RCC 7860 (cell line): ENCODE results near the gene DES.

Experiments used
- DNase-seq: peaks from one replicate; pipeline ENCODE4 v3.0.0-alpha.2; 2015; ENCODE audit warnings: low spot score
- FAIRE-seq: peaks from 2 replicates; lab custom pipeline; 2012; peaks lifted over from hg19 to GRCh38; lab: Jason Lieb, UNC

DES gene

GRCh38 chr2:219419331-219420197 is 1.4 kb downstream of the DES start:
- DNase-seq, result no peak
- FAIRE-seq, result no peak

- no peak for DNase-seq
Observed at GRCh38 chr2:219420687-219421086, 2.5 kb downstream of the DES start.

GRCh38 chr2:219421323-219421722 is 3.1 kb downstream of the DES start:
- FAIRE-seq (no peak), DNase-seq (no peak)

More at GRCh38 chr2:219420687-219421086, 2.5 kb downstream of the DES start:
- FAIRE-seq, result no peak

- FAIRE-seq (no peak), DNase-seq (no peak)
Observed at GRCh38 chr2:219422952-219423534, 4.9 kb downstream of the DES start.

GRCh38 chr2:219423652-219424377 is 5.6 kb downstream of the DES start:
- FAIRE-seq (no peak), DNase-seq (no peak)

- DNase-seq, result no peak
- FAIRE-seq, result no peak
Observed at GRCh38 chr2:219425238-219426067, 7.3 kb downstream of the DES start.

GRCh38 chr2:219426068-219426443 is 7.9 kb downstream of the DES start:
- DNase-seq (no peak), FAIRE-seq (no peak)

- DNase-seq (no peak), FAIRE-seq (no peak)
Observed at GRCh38 chr2:219426534-219427136, 8.5 kb downstream of the DES start.

GRCh38 chr2:219428469-219428868 is 10.3 kb downstream of the DES start:
- FAIRE-seq (no peak), DNase-seq (no peak)

- DNase-seq (no peak), FAIRE-seq (no peak)
Observed at GRCh38 chr2:219429958-219430606, 11.9 kb downstream of the DES start.

- no peak for FAIRE-seq
Observed at GRCh38 chr2:219430633-219431615, 12.7 kb downstream of the DES start.

GRCh38 chr2:219433666-219434467 is 15.7 kb downstream of the DES start:
- no peak for DNase-seq
- FAIRE-seq, result no peak

More at GRCh38 chr2:219430633-219431615, 12.7 kb downstream of the DES start:
- DNase-seq, result no peak

- no peak for FAIRE-seq
- no peak for DNase-seq
Observed at GRCh38 chr2:219434468-219434717, 16.2 kb downstream of the DES start.

GRCh38 chr2:219434718-219435525 is 16.7 kb downstream of the DES start, which contains the start of gene SPEG:
Gene SPEG (plus strand): TSS chr2:219434843. CDS start chr2:219434978, 135 bp downstream.
- FAIRE-seq (no peak), DNase-seq (no peak)

- FAIRE-seq (no peak), DNase-seq (no peak)
Observed at GRCh38 chr2:219435701-219436100, 17.5 kb downstream of the DES start.

- FAIRE-seq (no peak), DNase-seq (no peak)
Observed at GRCh38 chr2:219436491-219436890, 18.3 kb downstream of the DES start.

GRCh38 chr2:219437141-219437540 is 19.0 kb downstream of the DES start:
- DNase-seq (no peak), FAIRE-seq (no peak)
